Sigmoid colon (tissue), 7 donors: ENCODE data around the gene HAO2. TPM values are rescaled to one million over a fixed set of nuclear protein-coding genes. Genes with fewer than 3 reads are reported as not detected.

ENCODE experiments used
- DNase-seq: peaks from one replicate; pipeline ENCODE4 v3.0.0-alpha.2; 2019
- H3K27ac ChIP-seq, 4 donors: fragments of 200-600 bp; sonication (generic); one replicate each; pipeline ENCODE4 v1.5.1; 2016 to 2019; ENCODE audit warnings: mild to moderate bottlenecking in 1 of 4
- H3K27me3 ChIP-seq, 3 donors: fragments of 200-600 bp; sonication (generic); one replicate each; pipeline ENCODE4 v1.5.1; 2019; ENCODE audit warnings: mild to moderate bottlenecking in 1 of 3
- H3K36me3 ChIP-seq, 4 donors: fragments of 200-600 bp; sonication (generic); one replicate each; pipeline ENCODE4 v1.5.1; 2016 to 2019
- H3K4me1 ChIP-seq, 4 donors: fragments of 200-600 bp; sonication (generic); one replicate each; pipeline ENCODE4 v1.5.1; 2017 to 2019
- H3K4me3 ChIP-seq, 4 donors: fragments of 200-600 bp; sonication (generic); one replicate each; pipeline ENCODE4 v1.5.1; 2017 to 2019; ENCODE audit warnings: mild to moderate bottlenecking in 2 of 4, moderate library complexity in 1 of 4
- H3K9me3 ChIP-seq, 4 donors: fragments of 200-600 bp in 3 of 4; sonication (generic) in 3 of 4; one replicate each; pipeline versions ENCODE4 v1.5.1 to v1.6.1; 2013 to 2019
- CTCF ChIP-seq, 4 experiments: fragments of 450-650 bp in 3 of 4; fragments of 200-600 bp in 1 of 4; IDR thresholded peaks; one replicate each; pipeline ENCODE4 v1.5.1; 2016 to 2019; ENCODE audit warnings: antibody characterized with exemption in 4 of 4, mild to moderate bottlenecking in 3 of 4, moderate library complexity in 2 of 4
- EP300 ChIP-seq, 4 donors: sonication (generic); formaldehyde crosslinking; IDR thresholded peaks; one replicate each; pipeline ENCODE4 v1.6.1; 2017; ENCODE audit warnings: antibody characterized with exemption in 4 of 4
- POLR2A ChIP-seq, 2 donors: fragments of 450-650 bp; IDR thresholded peaks; one replicate each; pipeline ENCODE4 v1.6.1; 2016; ENCODE audit warnings: antibody characterized with exemption in 2 of 2, mild to moderate bottlenecking in 2 of 2, moderate library complexity in 2 of 2
- POLR2AphosphoS5 ChIP-seq, 4 donors: sonication (generic); formaldehyde crosslinking; IDR thresholded peaks; one replicate each; pipeline ENCODE4 v1.6.1; 2017; ENCODE audit warnings: antibody characterized with exemption in 4 of 4
- WGBS, 2 donors: extraction: QIAGEN DNeasy Blood & Tissue Kit; methylation state at CpG; one replicate each; pipeline ENCODE4 v1.1.7; 2013; 5-methylcytosine and 5-hydroxymethylcytosine counted together
- intact Hi-C: fragments of 100-400 bp; cut with DNase I; formaldehyde crosslinking; loops from one replicate; pipeline ENCODE4 v1.15.1; 2023
- polyA plus RNA-seq, 3 donors: library from polyadenylated mRNA; stranded (reverse); fragments of 200-250 nt; gene quantifications; one replicate each; pipeline ENCODE4 v1.2.3, GENCODE V29; 2013
- total RNA-seq, 4 donors: library from RNA; depleted of rRNA; stranded (reverse); fragments of >200 nt; gene quantifications; one replicate each; pipeline ENCODE4 v1.1.0, GENCODE V29; 2016
- donor health status: healthy with polysubstance abuse.
- donor health status: Bipolar disorder and iron deficiency.
- donor health status: healthy.

Gene HAO2
- total and polyA plus RNA-seq, 7 donors = not detected

- intact Hi-C loops = loop anchor here (10.0 kb wide), 1 partner anchor 321 kb away; the partner anchor contains the start of gene ZNF697
Measured at GRCh38 chr1:119324198-119324597, 44.4 kb upstream of the HAO2 start.

GRCh38 chr1:119326251-119326650 is 42.3 kb upstream of the HAO2 start:
- TF ChIP-seq POLR2AphosphoS5 (IDR thresholded peaks at IDR 0.05) = no peak
- no peak for TF ChIP-seq EP300 (IDR thresholded peaks at IDR 0.05)
- no peak for TF ChIP-seq POLR2A (IDR thresholded peaks at IDR 0.05)
- TF ChIP-seq CTCF (IDR thresholded peaks at IDR 0.05) = no peak
- 95 to 96% methylated on average over 7 of the region's 7 CpGs for WGBS, 2 donors
- intact Hi-C loops = loop anchor here (2.0 to 10.0 kb wide), 4 partner anchors 184 to 386 kb away; partner anchors contain the start of genes PHGDH, WARS2 and ZNF697
- H3K36me3 ChIP-seq = no peaks in the 10 kb centered on the region
- DNase-seq = no peak
- peak overlapping the region in 3 of 4 donors; percentile 73 to 80 (median 74) for H3K27ac ChIP-seq
- no peaks in the 10 kb centered on the region for H3K9me3 ChIP-seq
- H3K4me1 ChIP-seq = peaks cover 0 to 72% (median 57%) of the 10 kb centered on the region in 4 donors
- no peaks in the 10 kb centered on the region for H3K27me3 ChIP-seq
- H3K4me3 ChIP-seq = no peak overlapping the region

More at GRCh38 chr1:119324198-119324597, 44.4 kb upstream of the HAO2 start:
- Histone ChIP-seq H3K4me1 (peaks cover 0 to 73% (median 44%) of the 10 kb centered on the region in 4 donors), H3K27ac (no peak overlapping the region), H3K4me3 (no peak overlapping the region), H3K9me3 (no peaks in the 10 kb centered on the region), H3K36me3 (no peaks in the 10 kb centered on the region), H3K27me3 (no peaks in the 10 kb centered on the region)
- DNase-seq = no peak
- TF ChIP-seq CTCF (IDR thresholded peaks at IDR 0.05) (no peak), POLR2A (IDR thresholded peaks at IDR 0.05) (no peak), POLR2AphosphoS5 (IDR thresholded peaks at IDR 0.05) (no peak), EP300 (IDR thresholded peaks at IDR 0.05) (no peak)
- 85 to 88% methylated on average over 1 of the region's 1 CpG for WGBS, 2 donors

GRCh38 chr1:119327094-119327449 is 41.5 kb upstream of the HAO2 start:
- H3K9me3 ChIP-seq = no peaks in the 10 kb centered on the region
- peak; percentile 72 for DNase-seq
- H3K4me1 ChIP-seq = peaks cover 0 to 64% (median 49%) of the 10 kb centered on the region in 4 donors
- intact Hi-C loops = loop anchor here (2.0 to 10.0 kb wide), 4 partner anchors 185 to 385 kb away; partner anchors contain the start of genes PHGDH, WARS2 and ZNF697
- peak overlapping the region; percentile 30 to 51 (median 44) for H3K4me3 ChIP-seq
- H3K27ac ChIP-seq = peak overlapping the region in 3 of 4 donors; percentile 73 to 80 (median 74)
- WGBS, 2 donors = 2% methylated on average over 18 of the region's 18 CpGs
- H3K36me3 ChIP-seq = no peaks in the 10 kb centered on the region
- no peaks in the 10 kb centered on the region for H3K27me3 ChIP-seq
- TF ChIP-seq CTCF (IDR thresholded peaks at IDR 0.05) = no peak
- TF ChIP-seq POLR2AphosphoS5 (IDR thresholded peaks at IDR 0.05) = no peak
- TF ChIP-seq POLR2A (IDR thresholded peaks at IDR 0.05) = no peak
- TF ChIP-seq EP300 (IDR thresholded peaks at IDR 0.05) = no peak

- Histone ChIP-seq H3K9me3 (no peaks in the 10 kb centered on the region), H3K4me1 (peaks cover 0 to 58% (median 45%) of the 10 kb centered on the region in 4 donors), H3K27me3 (no peaks in the 10 kb centered on the region), H3K36me3 (no peaks in the 10 kb centered on the region), H3K27ac (peak overlapping the region in 3 of 4 donors; percentile 73 to 80 (median 74)), H3K4me3 (peak overlapping the region; percentile 30 to 51 (median 44))
- WGBS, 2 donors = 4 to 5% methylated on average over 34 of the region's 34 CpGs
- intact Hi-C loops = loop anchor here (2.0 to 10.0 kb wide), 4 partner anchors 185 to 385 kb away; partner anchors contain the start of genes PHGDH, WARS2 and ZNF697
- TF ChIP-seq CTCF (IDR thresholded peaks at IDR 0.05) (peak in 1 of 4 experiments; percentile 18), EP300 (IDR thresholded peaks at IDR 0.05) (peak; percentile 50 to 89 (median 75)), POLR2AphosphoS5 (IDR thresholded peaks at IDR 0.05) (peak; percentile 83 to 94 (median 90)), POLR2A (IDR thresholded peaks at IDR 0.05) (no peak)
- DNase-seq = peak; percentile 96
Measured at GRCh38 chr1:119327450-119328155, 41.0 kb upstream of the HAO2 start.
